NCI-H345 treated with DMSO at 0.1 percent for 48 hours (cell line): ENCODE measurements around the gene BANF1.
"Not testable (repeated sequence)": the region's sequence is repeated elsewhere in the genome, so short reads cannot be mapped to it uniquely, and the experiment has no call there.

Source experiments
- DNase-seq: peaks from one replicate; lab custom pipeline; 2025; ENCODE audit not compliant: unreplicated experiment; lab: John Stamatoyannopoulos, UW

Gene BANF1

DNA sequence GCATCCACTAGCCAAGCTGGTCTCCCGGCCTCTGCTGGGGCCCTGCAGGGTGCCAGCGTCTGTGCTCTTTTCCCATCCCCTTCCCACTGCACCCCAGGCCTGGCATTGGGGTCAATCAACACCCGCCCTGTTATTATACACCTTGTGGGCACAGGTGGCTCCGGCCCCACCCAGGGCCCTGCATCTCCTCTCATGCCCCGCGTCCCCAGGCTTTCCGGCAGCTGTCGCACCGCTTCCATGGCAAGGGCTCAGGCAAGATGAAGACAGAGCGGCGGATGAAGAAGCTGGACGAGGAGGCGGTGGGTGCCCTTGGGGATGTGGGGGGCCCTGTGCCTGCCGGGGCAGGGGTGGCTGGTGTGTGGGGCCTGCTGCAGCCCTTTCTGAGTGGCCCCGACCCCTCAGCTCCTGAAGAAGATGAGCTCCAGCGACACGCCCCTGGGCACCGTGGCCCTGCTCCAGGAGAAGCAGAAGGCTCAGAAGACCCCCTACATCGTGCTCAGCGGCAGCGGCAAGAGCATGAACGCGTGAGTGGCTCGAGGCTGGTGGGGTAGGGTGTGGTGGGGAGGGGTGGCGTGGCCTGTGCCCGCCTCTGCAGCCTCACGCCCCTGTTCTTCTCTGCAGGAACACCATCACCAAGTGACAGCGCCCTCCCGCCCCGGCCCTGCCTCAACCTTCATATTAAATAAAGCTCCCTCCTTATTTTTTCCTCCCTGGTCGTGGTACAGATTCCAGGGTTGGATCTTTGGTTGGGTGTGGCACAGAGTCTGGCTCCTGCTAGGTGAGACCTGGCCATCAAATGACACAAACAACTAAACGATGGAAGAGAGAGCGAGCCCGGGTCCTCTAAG lies 23.7 kb upstream of the BANF1 start:
- no peak for DNase-seq

DNA sequence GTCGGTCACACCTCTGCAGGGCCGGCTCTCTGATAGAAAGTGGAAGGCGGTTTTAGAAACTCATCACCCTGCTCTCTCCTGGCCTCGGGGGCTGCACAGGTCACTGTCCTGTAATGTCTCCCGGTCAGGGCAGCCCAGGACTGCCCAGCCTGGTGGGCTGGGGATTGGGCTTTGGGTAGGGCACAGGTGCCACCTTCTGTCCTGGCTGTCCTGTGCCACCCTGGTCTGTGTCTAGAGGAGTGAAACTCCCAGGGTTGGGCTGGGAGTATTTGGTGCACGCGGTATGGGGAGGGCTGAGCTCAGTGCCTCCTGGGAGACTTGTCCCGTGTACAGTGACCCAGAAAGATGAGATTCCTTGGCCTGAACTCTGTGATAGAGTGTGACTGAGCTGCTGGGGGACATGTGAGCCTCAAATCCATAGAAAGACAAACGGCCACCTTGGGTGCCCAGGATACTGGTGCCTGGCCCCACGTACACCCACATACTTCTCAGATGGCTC lies 23.0 kb upstream of the BANF1 start:
- no peak for DNase-seq

DNA sequence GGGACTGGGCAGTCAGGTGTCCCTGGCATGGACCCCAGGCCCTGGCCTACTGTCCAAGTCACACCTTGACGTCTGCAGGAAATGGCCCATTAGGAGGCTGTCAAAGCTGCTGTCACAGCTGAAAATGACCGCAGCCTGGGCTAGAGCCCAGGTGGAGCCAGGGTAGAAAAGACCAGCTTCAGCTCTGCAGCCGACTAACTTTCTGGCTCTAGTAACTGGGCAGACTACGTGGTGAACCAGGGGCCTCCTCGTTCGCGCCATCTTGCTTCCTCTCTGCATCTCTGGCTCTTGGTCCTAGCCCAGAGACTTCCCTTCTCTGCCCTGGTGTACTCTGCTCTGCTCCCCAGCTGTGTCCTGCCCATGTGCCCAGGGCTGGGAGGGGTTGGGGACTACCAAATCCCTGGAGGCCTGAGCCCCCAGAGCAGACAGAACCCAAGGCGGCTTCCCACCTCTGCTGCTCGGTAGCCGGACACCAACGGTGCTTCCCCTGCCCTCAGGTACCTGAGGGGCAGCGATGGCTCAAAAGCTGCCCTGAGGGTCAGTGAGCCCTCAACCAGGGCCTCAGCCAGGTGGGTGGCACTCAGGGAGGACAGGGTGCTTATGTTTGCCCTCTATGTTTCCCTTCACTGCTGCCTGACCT lies 21.1 kb upstream of the BANF1 start:
- no peak for DNase-seq

DNA sequence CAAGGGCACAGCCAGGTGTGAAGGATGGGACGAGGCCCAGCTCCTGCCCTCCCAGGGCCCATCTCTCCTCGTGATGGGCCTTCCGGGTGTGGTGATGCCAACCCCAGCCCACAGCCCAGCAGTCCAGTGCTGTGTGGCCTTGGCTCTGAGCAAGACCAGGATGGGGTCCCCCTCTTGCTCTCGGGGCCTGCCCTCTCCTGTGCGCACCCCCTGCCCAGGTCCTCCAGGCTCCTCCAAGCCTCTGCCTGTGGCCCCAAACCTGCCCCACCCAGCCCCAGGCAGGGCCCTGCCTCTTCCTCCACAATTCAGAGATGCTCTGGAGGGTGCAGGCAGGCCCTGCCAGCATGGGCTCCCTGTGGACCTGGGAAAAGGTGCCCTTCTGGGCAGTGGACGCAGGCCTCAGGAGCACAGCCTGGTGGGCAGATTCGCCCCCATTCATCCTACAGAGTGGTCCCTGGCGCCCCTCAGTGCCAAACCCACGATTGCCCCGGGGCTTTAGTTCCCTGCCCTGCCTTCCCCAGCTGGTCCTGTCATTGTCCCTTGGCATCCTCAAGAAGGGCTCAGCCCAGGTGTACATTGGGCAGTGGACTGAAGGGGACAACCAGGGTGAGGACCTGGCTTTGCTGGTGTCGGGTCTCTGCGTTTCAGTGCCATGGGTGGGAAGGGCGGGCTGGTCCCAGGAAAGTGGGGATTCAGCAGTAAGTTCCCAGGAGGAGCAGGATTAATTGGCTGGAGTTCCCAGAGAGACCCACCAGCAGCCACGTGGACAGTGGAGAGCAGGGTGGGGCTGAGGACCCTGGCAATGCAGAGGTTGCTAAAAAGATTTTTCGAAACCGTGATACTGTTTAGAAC lies 20.1 kb upstream of the BANF1 start:
- no peak for DNase-seq

DNA sequence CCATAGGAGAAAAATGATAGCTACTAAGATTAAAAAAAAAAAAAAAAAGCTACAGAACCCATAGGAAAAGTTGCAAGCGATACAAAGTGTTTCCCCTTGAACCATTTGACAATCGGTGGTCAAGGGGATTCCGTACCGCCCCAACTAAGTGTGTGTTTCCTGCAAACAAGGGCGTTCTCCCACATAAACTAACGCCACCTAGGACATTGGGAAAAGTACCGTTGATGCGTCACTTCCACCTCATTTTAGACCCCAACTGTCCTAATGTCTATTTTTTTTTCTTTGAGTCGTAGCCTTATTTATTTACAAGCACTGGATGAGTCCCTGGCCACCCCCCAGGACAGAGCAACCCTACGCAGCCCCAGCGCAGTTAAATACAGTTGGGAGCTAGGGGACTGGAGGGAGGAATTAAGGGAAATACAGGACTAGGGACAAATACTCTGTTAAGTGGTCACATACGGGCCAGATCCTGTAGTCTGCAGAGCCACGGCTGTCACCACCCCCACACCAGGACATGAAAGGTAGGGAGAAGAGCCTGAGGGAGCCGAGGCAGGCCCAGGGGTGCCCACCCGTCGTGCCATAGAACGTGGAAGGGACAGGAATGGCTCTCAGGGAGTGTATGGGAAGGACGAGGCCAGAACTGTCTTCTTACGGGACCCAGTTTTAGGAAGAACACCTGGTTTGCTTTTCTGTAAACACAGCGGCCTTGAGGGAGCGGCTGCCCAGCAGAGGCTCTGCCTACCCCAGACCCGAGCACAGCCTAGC lies 19.3 kb upstream of the BANF1 start:
- DNase-seq: no peak

DNA sequence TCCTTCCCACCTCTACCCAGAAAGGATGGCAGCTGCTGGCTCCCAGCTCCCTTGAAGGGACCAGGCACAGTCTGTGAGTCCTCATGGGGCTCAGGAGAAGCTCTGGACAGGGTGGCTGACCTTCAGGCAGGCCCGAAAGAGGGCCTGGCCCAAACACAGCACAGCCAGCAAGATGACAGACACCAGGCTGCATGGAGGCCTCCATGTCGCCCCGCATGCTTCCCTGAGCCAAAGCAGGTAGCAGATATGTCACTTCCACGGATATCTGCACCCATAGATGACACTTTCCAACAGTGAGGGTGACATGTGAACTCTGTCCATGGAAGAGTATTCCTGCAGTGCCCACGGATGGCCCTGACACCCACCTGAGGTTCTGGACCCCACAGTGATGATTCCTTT lies 18.7 kb upstream of the BANF1 start:
- DNase-seq: no peak

DNA sequence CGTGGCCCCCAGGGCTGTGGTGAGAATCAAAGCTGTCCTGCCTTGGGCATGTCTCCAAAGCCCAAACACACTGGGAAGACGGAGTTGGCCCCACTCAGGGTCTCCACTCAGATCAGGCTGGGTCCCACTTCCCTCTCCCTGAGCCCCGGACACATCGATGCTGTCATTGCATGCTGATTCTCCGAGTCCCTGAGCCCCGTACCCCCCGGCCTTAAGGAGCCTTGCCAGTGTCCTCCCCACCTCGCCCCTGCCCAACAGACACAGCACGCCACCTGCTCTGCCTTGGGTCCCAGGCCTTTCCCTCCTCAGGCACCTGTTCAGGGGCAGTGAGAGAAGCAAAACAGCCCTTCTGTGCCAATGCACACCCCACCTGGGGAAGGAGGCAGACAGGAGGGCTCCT lies 15.0 kb upstream of the BANF1 start:
- DNase-seq: no peak

DNA sequence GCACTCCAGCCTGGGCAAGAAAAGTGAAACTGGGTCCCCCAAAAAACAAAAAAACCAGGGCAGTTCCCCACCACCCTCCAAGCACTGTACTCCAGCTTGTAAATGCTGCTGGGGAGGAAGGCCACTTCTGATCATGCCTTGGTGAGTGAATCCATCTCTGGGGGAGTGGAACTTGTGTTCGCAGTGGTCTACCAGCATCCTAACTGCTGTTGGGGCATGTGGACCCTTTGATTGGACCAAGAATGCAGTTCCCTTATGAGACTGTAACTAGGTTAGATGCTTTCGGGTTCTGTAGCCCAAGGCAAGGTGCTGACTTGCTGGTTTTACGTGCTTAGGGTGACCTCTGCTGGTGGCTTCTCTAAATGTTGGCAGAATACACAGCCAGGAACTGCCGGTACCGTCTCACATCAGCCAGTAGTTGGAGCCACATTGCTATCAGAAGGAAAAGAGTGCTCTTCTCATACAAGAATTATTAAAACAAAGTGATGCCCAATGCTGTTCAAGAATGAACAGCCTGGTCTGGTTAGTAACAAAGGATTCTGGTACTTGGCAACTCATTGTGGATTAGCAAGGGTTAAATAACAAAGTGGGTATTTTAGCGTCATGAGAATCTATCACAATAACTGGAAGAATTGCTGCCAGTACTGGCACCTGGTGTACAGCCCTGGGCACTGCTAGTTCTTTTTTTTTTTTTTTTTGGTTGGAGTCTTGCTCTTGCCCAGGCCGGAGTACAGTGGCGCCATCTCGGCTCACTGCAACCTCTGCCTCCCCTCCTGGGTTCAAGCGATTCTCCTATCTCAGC lies 13.3 kb upstream of the BANF1 start:
- DNase-seq: peak; percentile 80

DNA sequence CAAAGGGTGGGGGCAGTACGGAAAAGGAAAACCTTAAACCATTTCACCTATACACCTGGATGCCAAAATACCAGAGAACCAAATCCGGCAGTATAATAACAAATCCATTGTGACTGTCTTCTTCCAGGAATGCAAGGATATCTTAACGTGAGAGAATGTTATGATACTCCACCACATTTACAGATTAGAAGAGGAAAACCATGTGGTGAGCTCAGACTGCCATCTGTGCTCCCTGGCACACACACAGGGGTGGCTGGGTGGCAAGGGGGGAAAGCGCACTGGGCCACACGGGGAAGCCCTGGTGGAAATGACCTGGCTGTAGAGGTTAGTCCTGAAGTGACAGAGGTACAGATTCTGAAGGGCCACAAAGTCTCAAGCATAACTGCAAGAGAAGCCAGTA lies 10.2 kb upstream of the BANF1 start:
- DNase-seq: no peak

DNA sequence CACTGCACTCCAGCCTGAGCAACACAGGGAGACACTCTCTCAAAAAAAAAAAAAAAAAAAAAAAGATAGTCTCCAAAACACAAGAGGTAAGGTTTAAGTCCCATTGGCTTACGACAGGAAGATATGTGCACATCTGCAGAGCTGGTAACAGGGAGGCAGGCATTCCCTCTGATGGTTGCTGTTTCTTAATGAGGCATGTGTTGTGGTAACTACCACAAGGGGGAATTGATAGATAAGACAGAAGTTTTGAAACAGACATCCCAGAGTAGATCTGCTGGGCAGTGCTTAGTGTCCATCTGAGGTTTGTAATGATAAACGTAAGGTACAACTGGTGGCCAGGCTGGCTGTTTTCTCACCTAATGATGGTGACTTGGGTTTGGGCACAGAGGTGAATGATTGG lies 5.0 kb upstream of the BANF1 start:
- DNase-seq: no peak

DNA sequence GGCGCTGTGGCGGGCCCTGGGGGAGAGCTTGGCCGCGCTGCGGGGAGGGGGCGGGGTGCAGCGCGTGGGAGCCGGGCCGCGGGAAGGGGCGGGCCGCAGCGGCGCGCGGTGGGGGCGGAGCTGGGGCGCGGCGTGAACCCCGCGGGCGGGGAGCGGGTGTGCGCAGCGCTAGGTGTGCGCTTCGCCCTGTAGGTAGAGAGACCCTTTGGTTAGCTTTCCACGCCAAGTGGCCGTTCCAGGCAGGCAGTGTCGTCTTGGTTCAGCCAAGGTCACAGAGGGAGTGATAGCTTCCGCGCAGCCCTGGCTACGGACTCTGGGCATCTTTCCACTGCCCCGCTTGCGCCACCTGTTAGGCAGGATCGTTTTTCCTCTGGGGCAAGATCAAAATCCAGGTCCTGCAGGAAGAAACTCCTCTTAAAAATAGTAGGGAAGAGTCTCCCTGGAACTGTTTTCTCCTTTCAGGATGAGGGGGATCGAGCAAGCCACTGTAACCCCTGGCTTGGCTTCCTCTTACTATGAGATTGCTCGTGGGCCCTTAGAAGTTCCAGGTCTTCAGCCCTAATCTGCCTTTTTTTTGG lies 434 bp downstream of the BANF1 start:
- no peak for DNase-seq

DNA sequence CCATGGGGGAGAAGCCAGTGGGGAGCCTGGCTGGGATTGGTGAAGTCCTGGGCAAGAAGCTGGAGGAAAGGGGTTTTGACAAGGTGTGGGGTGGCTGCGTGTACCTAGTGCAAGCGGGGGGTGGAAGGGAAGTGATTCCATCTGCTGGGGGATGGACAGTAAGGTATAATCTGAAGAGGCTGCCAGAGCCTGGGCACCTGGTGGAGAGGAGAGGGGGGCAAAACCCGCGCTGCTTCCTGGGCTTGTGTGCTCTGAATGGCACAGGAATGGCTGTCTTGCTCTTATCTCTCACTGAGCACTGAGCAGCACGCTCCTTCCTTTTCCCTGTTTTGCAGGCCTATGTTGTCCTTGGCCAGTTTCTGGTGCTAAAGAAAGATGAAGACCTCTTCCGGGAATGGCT lies 988 bp downstream of the BANF1 start:
- no peak for DNase-seq

DNA sequence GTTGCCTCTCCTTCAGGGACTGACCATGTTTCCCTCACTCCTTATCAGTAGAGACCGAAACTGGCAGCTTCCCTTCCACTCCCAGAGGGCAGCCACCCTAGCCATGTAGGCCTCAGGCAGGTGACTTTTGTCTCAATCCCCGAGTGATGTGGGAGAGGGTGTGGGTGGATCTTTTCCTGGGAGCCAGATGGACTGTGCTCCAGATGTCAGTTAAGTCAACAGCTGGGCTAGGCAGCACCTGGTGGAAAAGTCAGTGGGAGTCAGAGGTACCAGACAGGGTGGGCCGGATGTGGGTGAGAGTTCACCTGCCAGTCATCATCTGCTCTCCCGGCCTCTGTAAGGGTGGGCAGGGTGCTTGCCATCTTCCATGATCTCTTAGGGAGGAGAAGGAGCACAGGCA lies 1.9 kb downstream of the BANF1 start:
- DNase-seq: no peak

DNA sequence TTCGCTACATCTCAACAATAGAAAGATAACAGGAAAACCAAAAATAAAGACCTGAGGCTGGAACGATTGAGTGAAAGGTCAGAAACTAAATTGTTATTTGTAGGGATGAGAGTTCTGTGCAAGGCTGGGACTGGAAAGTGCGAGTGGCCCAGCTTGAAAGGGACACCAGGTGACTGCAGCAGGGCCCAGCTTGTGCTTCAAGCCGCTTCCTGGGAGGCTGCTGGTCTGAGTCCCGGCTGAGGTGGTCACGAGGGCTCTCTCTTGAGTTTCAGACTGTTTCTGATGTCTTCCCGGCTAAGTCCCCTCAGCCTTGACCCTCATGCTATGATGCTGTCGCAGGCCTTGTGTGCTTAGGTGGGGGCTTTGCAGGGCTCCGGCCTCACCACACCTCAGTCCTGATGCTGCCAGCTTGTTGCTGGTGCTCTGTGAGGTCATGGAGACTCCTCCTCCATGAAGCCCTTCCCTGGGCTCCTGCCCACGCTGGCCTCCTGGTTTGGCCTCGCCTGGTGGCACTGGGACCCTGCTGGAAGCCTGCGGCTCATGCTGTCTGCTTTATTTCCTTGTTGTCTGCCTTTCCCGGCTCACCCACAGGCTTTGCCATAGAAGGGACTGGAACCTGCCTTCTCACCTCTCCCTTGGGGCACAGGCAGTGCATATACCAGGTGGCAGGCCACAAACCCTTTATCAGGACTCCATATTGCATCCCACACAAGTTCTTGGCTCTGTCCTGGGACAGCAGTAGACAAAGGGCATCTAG lies 4.0 kb downstream of the BANF1 start:
- no peak for DNase-seq

DNA sequence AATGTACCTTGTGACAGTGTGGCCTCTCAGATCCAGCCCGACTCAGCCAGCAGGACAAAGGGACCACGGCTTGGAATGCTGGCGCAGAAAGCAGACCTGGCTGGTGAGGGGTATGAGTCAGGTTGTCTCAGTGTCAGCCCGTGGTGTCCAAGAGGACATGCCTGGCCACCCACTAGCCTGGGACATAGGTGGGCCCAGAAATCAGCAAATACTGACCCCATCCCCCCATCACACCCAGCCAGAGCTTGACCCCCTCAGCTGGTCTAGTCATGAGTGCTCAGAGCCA lies 4.5 kb downstream of the BANF1 start:
- no peak for DNase-seq

DNA sequence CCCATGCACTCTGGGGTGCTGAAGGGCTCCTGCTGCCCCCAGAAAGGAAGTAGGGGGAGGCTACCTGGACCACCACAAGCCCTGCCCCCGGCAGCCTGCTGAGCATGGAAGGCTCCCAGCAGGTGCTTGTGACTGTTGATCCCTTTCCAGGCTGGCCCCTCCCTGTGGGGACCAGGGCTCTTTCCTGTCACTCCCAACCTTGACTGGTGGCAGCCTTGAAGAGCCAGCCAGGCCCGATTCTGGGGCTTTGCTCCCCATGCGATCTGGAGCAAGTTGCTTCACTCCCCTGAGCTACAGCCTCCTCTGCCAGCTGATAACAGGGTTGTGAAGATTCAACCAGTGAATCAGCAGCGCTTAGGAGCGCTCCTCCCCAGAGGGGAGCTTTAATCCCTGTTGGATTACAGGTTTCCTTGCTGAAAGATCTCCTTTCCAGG lies 4.9 kb downstream of the BANF1 start:
- no peak for DNase-seq

DNA sequence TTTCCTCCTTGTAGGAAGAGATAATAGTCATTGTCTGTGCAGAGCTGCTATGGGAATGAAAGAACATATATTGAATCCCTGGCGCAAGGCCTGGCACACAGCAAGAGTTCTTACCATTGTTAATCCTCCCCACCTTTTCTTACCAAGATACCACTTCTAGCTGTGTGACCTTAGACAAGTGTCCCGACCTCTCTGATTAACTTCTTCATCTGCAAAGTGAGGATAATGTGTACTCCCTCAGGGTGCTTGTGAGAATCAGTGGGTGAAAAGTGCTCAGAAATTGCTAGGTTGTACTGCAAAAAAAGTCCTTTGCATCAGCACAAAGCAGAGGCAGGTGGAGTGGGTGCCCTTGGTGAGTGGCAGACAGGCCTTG lies 5.8 kb downstream of the BANF1 start:
- DNase-seq: no peak

DNA sequence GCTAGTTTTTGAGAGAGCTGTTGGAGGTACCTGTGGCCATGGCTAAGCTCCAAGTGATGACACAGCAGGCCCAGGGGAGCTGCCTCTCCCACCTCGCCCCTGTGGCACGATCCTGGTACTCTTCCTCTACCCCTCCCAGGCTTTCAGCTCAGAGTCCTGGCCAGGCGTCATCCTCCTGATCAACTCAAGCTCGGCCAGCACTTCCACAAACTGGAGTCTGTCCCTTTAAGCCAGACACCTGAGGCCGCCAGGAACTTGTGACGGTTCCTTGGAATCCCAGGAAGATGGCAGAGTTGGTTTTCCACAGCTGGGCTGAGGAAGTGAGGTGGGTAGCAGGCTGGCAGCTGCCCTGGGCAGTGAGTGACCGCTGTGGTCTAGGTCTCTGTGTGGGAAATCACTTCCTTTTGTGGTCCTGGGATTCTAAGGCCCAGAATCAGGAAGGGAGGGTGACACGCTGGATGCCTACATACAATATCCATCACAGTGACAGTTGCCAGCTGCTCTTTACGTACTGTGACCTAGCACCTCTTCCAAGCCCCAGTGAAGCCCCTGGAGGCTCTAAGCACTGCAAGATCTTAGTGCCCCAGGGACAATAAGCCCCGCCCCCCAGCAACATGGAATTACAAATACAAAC lies 6.3 kb downstream of the BANF1 start:
- DNase-seq: no peak

DNA sequence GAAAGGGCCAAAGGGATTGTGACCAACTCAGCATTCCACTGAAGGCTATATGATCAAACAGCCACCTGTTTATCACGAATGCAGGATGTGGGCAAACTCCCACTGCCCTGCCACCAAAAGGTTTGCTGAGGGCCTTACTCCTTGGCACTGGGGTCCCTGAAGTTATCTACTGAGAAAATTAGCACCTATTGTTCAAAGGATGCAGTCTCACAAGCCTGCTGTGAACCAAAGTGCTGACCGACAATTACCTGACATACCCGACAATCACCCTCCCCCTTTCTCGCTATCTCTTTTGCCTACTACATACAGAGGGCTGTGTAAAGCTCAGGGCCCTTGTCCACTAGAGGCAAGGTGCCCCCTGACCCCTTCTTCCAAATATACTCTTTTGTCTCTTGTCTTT lies 7.7 kb downstream of the BANF1 start:
- DNase-seq: not testable (repeated sequence)
